K562 (cell line): ENCODE results near the gene DNAH17. TPM values are rescaled to one million over a fixed set of nuclear protein-coding genes. Genes with fewer than 3 reads are reported as not detected.

ENCODE experiments used
- ATAC-seq: fragments of 200-7000 bp; cut with Tn5 transposase; 3 replicates; pipeline ENCODE4 v1.9.1; 2020; ENCODE audit warnings: moderate library complexity
- BruUV-seq: library from RNA; stranded (reverse); fragments of 400-500 nt; replicated peaks from 2 replicates; lab custom pipeline; 2021; lab: Mats Ljungman, UMichigan
- CTCF ChIA-PET: fragments of 300-600 bp; formaldehyde crosslinking; extraction: SDS; loops from one replicate; lab custom pipeline; 2021; ENCODE audit warnings: low intra/inter-chr PET ratio; lab: Yijun Ruan, JAX
- POLR2A ChIA-PET: fragments of 300-600, 350-650 bp; sonication (Branson Sonifier 250); formaldehyde crosslinking; extraction: SDS; loops from one replicate; lab custom pipeline; 2021; ENCODE audit warnings: antibody characterized with exemption, inconsistent platforms; lab: Yijun Ruan, JAX
- DNase-seq, 4 experiments: peaks; one replicate each; pipeline versions ENCODE4 v3.0.0 to v3.0.0-alpha.2; 2011 to 2018; ENCODE audit warnings: low spot score in 3 of 4, mixed read lengths in 3 of 4; ENCODE audit errors: extremely low read depth in 1 of 4
- FAIRE-seq: peaks from 2 replicates; lab custom pipeline; 2011; peaks lifted over from hg19 to GRCh38; lab: Jason Lieb, UNC
- H2AFZ ChIP-seq: 2 replicates; pipeline ENCODE4 v1.6.0; 2011; ENCODE audit warnings: low read depth, low read length, control low read depth, inconsistent platforms
- H3K27ac ChIP-seq: fragments of 200-600 bp; 3 replicates; pipeline ENCODE4 v1.8.0; 2011; ENCODE audit warnings: low read depth, mild to moderate bottlenecking, control low read depth, inconsistent platforms, low read length, moderate library complexity, mixed read lengths; ENCODE audit errors: extremely low read depth
- H3K27me3 ChIP-seq, 2 experiments: fragments of 300-600 bp in 1 of 2; 2 replicates in 1 of 2; 3 replicates in 1 of 2; pipeline versions ENCODE4 v1.6.0 to v1.8.0; 2011; ENCODE audit warnings: inconsistent platforms in 2 of 2, low read length in 2 of 2, mild to moderate bottlenecking in 1 of 2, mixed read lengths in 1 of 2, moderate library complexity in 1 of 2; ENCODE audit not compliant: control insufficient read depth in 2 of 2, insufficient read depth in 2 of 2
- H3K36me3 ChIP-seq: fragments of 300-600 bp; 3 replicates; pipeline ENCODE4 v1.8.0; 2011; ENCODE audit warnings: mild to moderate bottlenecking, low read length, inconsistent platforms; ENCODE audit not compliant: control insufficient read depth, insufficient read depth
- H3K4me1 ChIP-seq, 2 experiments: fragments of 200-600 bp in 1 of 2; replicated peaks in 1 of 2; 2 replicates in 1 of 2; 3 replicates in 1 of 2; pipeline versions ENCODE4 v1.5.1 to v1.8.0; 2011; ENCODE audit warnings: inconsistent platforms in 2 of 2, low read length in 2 of 2, mild to moderate bottlenecking in 1 of 2, mixed read lengths in 1 of 2, moderate library complexity in 1 of 2; ENCODE audit not compliant: control insufficient read depth in 2 of 2, insufficient read depth in 2 of 2
- H3K4me2 ChIP-seq: 2 replicates; pipeline ENCODE4 v1.6.1; 2011; ENCODE audit warnings: low read length, control low read depth, inconsistent platforms, mixed read lengths; ENCODE audit not compliant: insufficient read depth
- H3K4me3 ChIP-seq: fragments of 200-600 bp; sonication (generic), shearing (Covaris generic); 2 replicates; pipeline ENCODE4 v1.5.1; 2016; ENCODE audit warnings: control low read depth, inconsistent platforms
- H3K79me2 ChIP-seq: fragments of 200-600 bp; 3 replicates; pipeline ENCODE4 v1.8.0; 2011; ENCODE audit warnings: low read length, inconsistent platforms; ENCODE audit not compliant: control insufficient read depth, insufficient read depth
- H3K9ac ChIP-seq, 2 experiments: 2 replicates each; pipeline versions ENCODE4 v1.6.0 to v1.6.1; 2011; ENCODE audit warnings: low read depth in 2 of 2, low read length in 2 of 2, control low read depth in 1 of 2, inconsistent platforms in 1 of 2, mild to moderate bottlenecking in 1 of 2, mixed read lengths in 1 of 2; ENCODE audit not compliant: insufficient read depth in 1 of 2
- H3K9me1 ChIP-seq: one replicate; pipeline ENCODE4 v1.6.0; 2011; ENCODE audit warnings: inconsistent platforms, mild to moderate bottlenecking, low read length, moderate library complexity; ENCODE audit not compliant: control insufficient read depth, insufficient read depth
- H3K9me3 ChIP-seq: replicated peaks from 2 replicates; pipeline ENCODE4 v1.5.1; 2011; ENCODE audit warnings: low read depth, low read length, inconsistent platforms; ENCODE audit not compliant: control insufficient read depth, insufficient read depth
- H4K20me1 ChIP-seq: replicated peaks from 2 replicates; pipeline ENCODE4 v1.6.1; 2011; ENCODE audit warnings: low read length, inconsistent platforms, mixed read lengths; ENCODE audit not compliant: control insufficient read depth, insufficient read depth
- BACH1 ChIP-seq: fragments of 200-800 bp; sonication (Bioruptor generic); IDR thresholded peaks from 2 replicates; pipeline ENCODE4 v1.6.1; 2016; ENCODE audit warnings: missing genetic modification characterization, missing compliant biosample characterization
- BDP1 ChIP-seq: IDR thresholded peaks from 3 replicates; pipeline ENCODE4 v1.6.1; 2011; ENCODE audit not compliant: insufficient read length, insufficient read depth
- CHD4 ChIP-seq: fragments of 200-600 bp; sonication (generic); IDR thresholded peaks from 3 replicates; pipeline ENCODE4 v1.6.1; 2012; ENCODE audit warnings: low read depth, mild to moderate bottlenecking, mixed read lengths, low read length, inconsistent platforms; ENCODE audit not compliant: insufficient read depth, insufficient replicate concordance, poor library complexity, severe bottlenecking
- ERF ChIP-seq: fragments of 450-650 bp; formaldehyde crosslinking; IDR thresholded peaks from 2 replicates; pipeline ENCODE4 v1.4.0; 2020; ENCODE audit warnings: mild to moderate bottlenecking, mixed read lengths
- ETS2 ChIP-seq: IDR thresholded peaks from 2 replicates; pipeline ENCODE4 v1.6.1; 2016; ENCODE audit warnings: borderline replicate concordance, missing genetic modification characterization, mild to moderate bottlenecking, moderate library complexity, missing compliant biosample characterization; ENCODE audit not compliant: poor library complexity, severe bottlenecking
- FUS ChIP-seq: fragments of 200-400 bp; formaldehyde crosslinking; optimal IDR thresholded peaks from 2 replicates; pipeline ENCODE3; 2017; ENCODE audit warnings: low read depth, low read length
- HMG20A ChIP-seq: fragments of 450-650 bp; formaldehyde crosslinking; conservative IDR thresholded peaks from 2 replicates; pipeline ENCODE4 v1.4.0; 2020; ENCODE audit warnings: mild to moderate bottlenecking, mixed read lengths
- LEF1 ChIP-seq: fragments of 450-650 bp; IDR thresholded peaks from 2 replicates; pipeline ENCODE4 v1.6.1; 2016; ENCODE audit warnings: mild to moderate bottlenecking
- NR2C2 ChIP-seq, 2 experiments: fragments of 200-800 bp in 1 of 2; sonication (Bioruptor generic) in 1 of 2; sonication (generic) in 1 of 2; formaldehyde crosslinking in 1 of 2; IDR thresholded peaks; 2 replicates each; pipeline versions ENCODE4 v1.6.1 to v1.8.0; 2016 to 2022; ENCODE audit warnings: mild to moderate bottlenecking in 1 of 2, missing compliant biosample characterization in 1 of 2, missing genetic modification characterization in 1 of 2, missing genetic modification reagents in 1 of 2
- NUFIP1 ChIP-seq: fragments of 450-650 bp; IDR thresholded peaks from 2 replicates; pipeline ENCODE4 v1.6.1; 2018; ENCODE audit not compliant: partially characterized antibody
- RBFOX2 ChIP-seq: fragments of 200-400 bp; formaldehyde crosslinking; IDR thresholded peaks from 2 replicates; pipeline ENCODE4 v1.6.1; 2017; ENCODE audit warnings: low read depth, mild to moderate bottlenecking, low read length, moderate library complexity
- RBM17 ChIP-seq: fragments of 200-400 bp; formaldehyde crosslinking; IDR thresholded peaks from 2 replicates; pipeline ENCODE4 v1.6.1; 2017; ENCODE audit warnings: low read depth, mild to moderate bottlenecking, low read length, borderline replicate concordance
- SP2 ChIP-seq: IDR thresholded peaks from 2 replicates; pipeline ENCODE4 v1.6.1; 2011; ENCODE audit warnings: mild to moderate bottlenecking, low read depth, low read length, moderate library complexity; ENCODE audit not compliant: poor library complexity, severe bottlenecking; ENCODE audit errors: extremely low read depth
- ZBTB12 ChIP-seq: fragments of 250-450 bp; sonication (Bioruptor Pico); IDR thresholded peaks from 2 replicates; pipeline ENCODE4 v1.4.0; 2020
- ZNF263 ChIP-seq: sonication (generic); formaldehyde crosslinking; IDR thresholded peaks from 2 replicates; pipeline ENCODE4 v1.8.0; 2022; ENCODE audit warnings: mild to moderate bottlenecking, missing genetic modification reagents, borderline replicate concordance
- ZNF280A ChIP-seq: fragments of 450-650 bp; IDR thresholded peaks from 2 replicates; pipeline ENCODE4 v1.6.1; 2018; ENCODE audit warnings: mild to moderate bottlenecking, low read depth; ENCODE audit not compliant: partially characterized antibody
- ZNF3 ChIP-seq: fragments of 250-450 bp; sonication (Bioruptor Pico); IDR thresholded peaks from 2 replicates; pipeline ENCODE4 v1.5.0; 2021; ENCODE audit warnings: mild to moderate bottlenecking, moderate library complexity
- ZNF766 ChIP-seq: fragments of 200-800 bp; sonication (Bioruptor generic); conservative IDR thresholded peaks from 2 replicates; pipeline ENCODE4 v1.6.1; 2016; ENCODE audit warnings: missing genetic modification characterization, missing compliant biosample characterization
- WGBS: fragments of 100-300 bp; shearing (Covaris generic); methylation state at CpG from one replicate; pipeline ENCODE4 v1.1.6; 2016; ENCODE audit warnings: low coverage, mixed read lengths; ENCODE audit not compliant: insufficient coverage; ENCODE audit errors: missing lambda C conversion rate; 5-methylcytosine and 5-hydroxymethylcytosine counted together
- in situ Hi-C: fragments of 300-500 bp; cut with MboI; formaldehyde crosslinking; loops from 4 replicates; pipeline ENCODE4 v1.15.0; 2018; ENCODE audit warnings: inconsistent platforms, mixed read lengths
- intact Hi-C: fragments of 100-400 bp; cut with micrococcal nuclease; formaldehyde crosslinking; loops from 2 replicates; pipeline ENCODE4 v1.14.2; 2022
- polyA plus RNA-seq, 8 experiments: library from polyadenylated mRNA; depleted of rRNA in 4 of 8; stranded (reverse) in 5 of 8; unstranded in 3 of 8; fragments of >200 nt; fragmentation: Nextera tagmentation in 2 of 8; fragmentation: Illumina TruSeq in 1 of 8; extraction: Ambion mirVana in 2 of 8; extraction: Trizol in 1 of 8; gene quantifications; 2 replicates each; pipeline versions ENCODE4 v1.2.1 to v1.2.3, GENCODE V29; 2011 to 2014; ENCODE audit warnings: inconsistent platforms in 1 of 8, missing spikeins in 1 of 8
- total RNA-seq, 7 experiments: library from RNA; depleted of rRNA in 6 of 7; stranded (reverse); fragments of >200 nt in 6 of 7; fragmentation: Illumina TruSeq in 2 of 7; extraction: Trizol in 2 of 7; gene quantifications; 2 replicates each; pipeline versions ENCODE4 v1.2.1 to v1.2.3, GENCODE V29; 2011 to 2021; ENCODE audit warnings: low replicate concordance in 1 of 7

Gene DNAH17
- total and polyA plus RNA-seq, 9 of the 15 experiments (the other 6 are each of a cell fraction or from before 2014, with no cell fraction given): under 0.01 to 0.06 (median 0.03) TPM; not detected in 5

DNA sequence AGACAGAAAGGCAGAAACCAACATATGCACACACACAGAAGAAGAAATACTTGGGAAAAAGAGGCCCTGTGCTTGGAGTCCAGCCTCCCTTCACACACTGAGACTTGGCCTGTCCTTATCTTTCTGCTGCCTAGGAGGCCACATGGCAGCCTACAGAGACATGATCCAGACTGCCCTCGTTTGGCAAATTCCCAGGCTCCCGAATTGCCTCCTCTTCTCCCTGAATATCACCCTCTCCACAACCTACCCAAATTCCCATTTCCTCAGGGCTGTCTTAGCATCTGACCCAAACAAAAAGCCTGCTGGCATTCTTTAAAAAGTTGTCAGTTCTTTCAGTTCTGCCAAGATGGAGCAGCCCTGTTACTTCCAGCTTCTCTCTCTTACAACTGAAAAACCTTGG lies 59.8 kb downstream of the DNAH17 start (continued):
- TF ChIP-seq ETS2 (tag) (no peak), RBM17 (no peak), ZBTB12 (no peak), ZNF263 (no peak)

GRCh38 chr17:78515480-78515879 lies 61.7 kb downstream of the DNAH17 start:
- H3K4me1 ChIP-seq: peaks cover 0 to 3% of the 10 kb centered on the region in 2 experiments; a peak in 1 of 5 replicates
- POLR2A ChIA-PET: interaction anchor here (0.5 kb wide), 1 partner anchor 12 kb away, joined by 3 read pairs; no protein-coding TSS in a partner anchor
- H3K36me3 ChIP-seq: no peaks in the 10 kb centered on the region
- CTCF ChIA-PET: no interaction called here
- no peak overlapping the region for H3K27ac ChIP-seq
- peaks cover 35 to 53% of the 10 kb centered on the region in 2 experiments for H3K27me3 ChIP-seq
- no peak overlapping the region for H2AFZ ChIP-seq
- ATAC-seq: no peak
- BruUV-seq: no TSS peak
- H3K79me2 ChIP-seq: no peaks in the 10 kb centered on the region
- in situ Hi-C loops (no loop called here), intact Hi-C loops (no loop called here)
- no peaks in the 10 kb centered on the region for H4K20me1 ChIP-seq
- H3K9ac ChIP-seq: no peak overlapping the region
- H3K4me2 ChIP-seq: no peak overlapping the region
- DNase-seq: no peak
- no peaks in the 10 kb centered on the region for H3K9me3 ChIP-seq
- H3K4me3 ChIP-seq: no peak overlapping the region
- TF ChIP-seq LEF1: no peak
- no peak for TF ChIP-seq ZNF280A
- no peak for TF ChIP-seq FUS
- no peak for TF ChIP-seq BACH1 (tag)
- no peak for TF ChIP-seq ZNF766
- TF ChIP-seq CHD4: no peak
- TF ChIP-seq NUFIP1: no peak
- TF ChIP-seq RBFOX2: no peak
- TF ChIP-seq ZNF3 (CRISPR knock-in tag): no peak
- TF ChIP-seq SP2: no peak
- TF ChIP-seq ERF (CRISPR knock-in tag): no peak
- TF ChIP-seq NR2C2 (CRISPR knock-in tag; IDR thresholded peaks at IDR 0.05): no peak
- TF ChIP-seq NR2C2 (tag; IDR thresholded peaks at IDR 0.05): no peak
- no peak for TF ChIP-seq BDP1
- TF ChIP-seq HMG20A (CRISPR knock-in tag): no peak
- no peak for FAIRE-seq
- no peaks in the 10 kb centered on the region for H3K9me1 ChIP-seq
- 12% methylated on average over 4 of the region's 4 CpGs for WGBS
